Stimulated activated CD4-positive, alpha-beta T cell treated with anti-CD3 and anti-CD28 coated beads, Interleukin-4, amount 100 ng/mL, for 48 hours (primary cell): ENCODE results near the gene GOLIM4.

Source experiments
- DNase-seq, 2 donors: peaks; one replicate each; pipeline ENCODE4 v3.0.0-alpha.2; 2020; ENCODE audit warnings: low read depth in 2 of 2

Gene GOLIM4

DNA sequence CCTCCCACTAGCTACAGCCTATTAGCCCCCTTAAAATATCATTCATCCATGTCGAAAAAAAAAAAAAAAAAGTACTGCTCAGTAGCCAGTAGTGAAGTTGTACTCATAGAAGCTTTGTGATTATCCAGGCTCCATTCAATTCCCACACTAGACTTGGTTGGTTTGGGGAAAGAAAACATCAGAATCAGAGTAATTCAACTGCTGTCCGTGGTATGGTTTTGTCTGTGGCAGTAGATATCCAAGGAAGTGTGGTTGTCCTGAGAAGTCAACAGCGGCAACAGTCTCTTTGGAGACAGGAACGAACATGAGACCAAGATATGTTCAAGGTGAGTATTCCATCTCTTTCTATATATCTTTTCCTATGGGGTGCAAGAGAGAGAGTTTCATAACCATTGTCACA, 99.2 kb downstream of the GOLIM4 start:
- no peak for DNase-seq

DNA sequence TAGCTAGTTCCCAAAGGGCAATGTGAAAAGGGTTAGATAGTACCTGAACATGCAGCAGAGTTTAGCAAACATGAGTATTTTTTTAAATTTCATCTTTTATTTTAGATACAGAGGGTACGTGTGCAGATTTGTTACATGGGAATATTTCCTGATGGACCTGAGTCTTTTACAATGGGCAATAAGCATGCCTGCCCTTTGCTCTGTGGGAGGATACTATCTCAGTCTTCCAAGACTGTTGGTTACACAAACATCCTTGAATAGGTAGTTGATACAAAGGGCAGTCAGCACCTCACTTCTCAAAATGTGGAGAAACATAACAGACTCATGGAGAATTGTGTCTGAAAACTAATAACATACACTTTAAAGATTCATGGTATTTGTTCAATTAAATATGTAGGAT, 103.3 kb downstream of the GOLIM4 start:
- DNase-seq = no peak

DNA sequence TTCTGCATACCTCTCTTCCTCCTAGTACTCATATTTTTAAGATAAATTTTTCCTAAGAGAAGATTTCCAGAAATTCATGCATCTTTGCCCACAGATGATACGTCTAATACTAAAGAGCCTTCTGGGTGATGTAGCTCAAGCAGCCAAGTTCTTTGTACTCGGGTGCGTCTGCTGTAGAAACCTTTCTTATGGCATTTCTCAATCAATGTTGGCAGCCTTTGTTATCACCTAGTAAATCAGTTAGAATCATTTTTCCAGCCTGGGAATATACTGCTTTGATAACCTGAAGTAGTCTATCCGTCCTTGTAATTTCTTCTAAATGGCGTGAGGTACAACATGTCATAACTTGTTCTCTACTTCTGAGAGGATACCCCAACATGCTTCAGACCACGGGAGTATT, 104.5 kb downstream of the GOLIM4 start:
- DNase-seq = no peak

DNA sequence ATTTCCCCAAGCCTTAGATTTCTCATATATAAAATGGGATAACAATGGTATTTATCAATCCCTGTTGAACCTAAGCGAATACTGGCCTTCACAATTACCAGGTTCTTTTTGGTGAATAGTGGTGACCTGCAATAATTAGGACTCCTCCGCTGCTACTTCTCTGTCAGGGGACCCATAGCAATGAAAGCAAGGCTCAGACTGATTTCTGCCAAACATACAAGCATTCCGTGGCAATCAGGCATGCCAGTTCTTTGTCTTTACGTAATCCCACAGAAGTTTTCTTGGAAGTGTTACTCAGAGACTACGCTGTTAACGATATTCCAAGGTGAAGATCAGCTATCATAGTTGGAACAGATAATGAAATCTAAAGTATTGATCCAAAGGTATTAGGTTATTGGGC, 105.7 kb downstream of the GOLIM4 start:
- DNase-seq = no peak

DNA sequence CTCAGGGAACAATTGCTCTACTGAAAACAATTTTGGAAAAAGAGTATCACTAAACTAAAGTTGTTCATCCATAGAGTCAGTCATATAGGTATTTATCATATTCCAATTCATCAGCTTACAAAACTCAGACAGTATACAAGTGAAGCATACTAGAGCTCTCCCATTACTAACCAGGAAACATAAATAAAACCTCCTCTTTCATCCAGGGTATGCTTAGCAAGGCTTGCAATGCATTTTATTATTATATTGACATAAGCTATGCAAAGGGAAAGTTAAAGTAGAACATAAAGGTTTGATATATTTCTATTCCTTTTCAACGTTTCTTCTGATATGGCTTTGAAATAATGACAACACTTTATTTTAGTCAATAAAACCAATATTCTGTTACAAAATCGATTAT, 106.7 kb downstream of the GOLIM4 start:
- no peak for DNase-seq

DNA sequence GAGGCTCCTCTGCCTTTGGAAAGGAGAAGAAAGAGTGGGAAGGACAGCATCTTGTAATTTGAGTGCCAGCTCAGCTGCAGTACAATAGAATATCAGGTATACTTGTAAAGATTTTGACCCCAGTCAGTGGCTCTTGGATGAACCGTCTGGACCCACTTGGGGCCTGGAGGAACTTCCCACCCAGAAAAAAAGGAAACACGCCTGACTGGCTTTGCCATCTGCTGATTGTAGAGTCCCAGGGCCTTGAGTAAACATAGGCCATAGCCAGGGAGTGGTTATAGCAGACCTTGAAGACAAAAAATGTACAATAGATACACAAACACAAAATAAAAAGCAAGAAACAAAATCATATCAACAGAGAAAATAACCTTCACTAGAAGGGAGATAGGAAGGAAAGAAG, 112.1 kb downstream of the GOLIM4 start:
- no peak for DNase-seq

DNA sequence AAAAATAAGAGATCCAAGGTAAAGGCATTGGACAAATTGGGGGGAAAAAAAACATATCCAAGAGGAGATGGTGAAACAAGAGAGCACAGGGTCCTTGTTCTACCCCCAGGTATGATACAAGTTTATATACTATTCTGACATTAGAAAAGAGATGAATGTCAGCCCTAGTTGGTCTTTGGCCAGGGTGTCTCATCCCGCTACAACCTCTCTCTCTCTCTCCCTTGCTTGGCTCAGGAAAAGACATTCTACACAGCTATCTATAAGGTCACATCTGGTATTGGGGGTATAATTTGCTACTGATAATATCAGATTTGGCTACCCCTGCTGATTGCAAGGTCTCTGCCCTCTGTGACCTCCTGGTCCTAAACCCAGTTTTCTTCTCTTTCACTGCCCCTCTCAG, 117.2 kb downstream of the GOLIM4 start:
- no peak for DNase-seq

DNA sequence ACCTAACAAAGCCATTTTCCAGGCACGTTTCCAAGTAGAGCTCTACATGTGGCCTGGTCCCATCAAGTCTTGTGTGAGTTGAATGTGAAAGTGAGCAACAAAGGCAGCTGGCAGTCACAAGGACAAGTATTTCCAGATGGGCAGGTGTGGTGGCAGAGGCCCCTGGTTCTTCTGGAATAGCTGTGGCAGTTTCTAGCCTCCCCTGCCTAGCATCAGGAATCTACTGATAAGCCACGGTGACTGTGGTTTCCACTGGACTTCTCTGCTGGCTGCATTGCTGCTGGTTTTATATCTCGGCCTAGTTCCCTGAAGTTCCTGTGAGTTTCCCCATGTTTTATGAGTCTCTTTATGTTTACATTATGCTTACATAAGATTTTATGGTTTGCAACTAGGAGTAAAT, 117.7 kb downstream of the GOLIM4 start:
- DNase-seq = no peak

DNA sequence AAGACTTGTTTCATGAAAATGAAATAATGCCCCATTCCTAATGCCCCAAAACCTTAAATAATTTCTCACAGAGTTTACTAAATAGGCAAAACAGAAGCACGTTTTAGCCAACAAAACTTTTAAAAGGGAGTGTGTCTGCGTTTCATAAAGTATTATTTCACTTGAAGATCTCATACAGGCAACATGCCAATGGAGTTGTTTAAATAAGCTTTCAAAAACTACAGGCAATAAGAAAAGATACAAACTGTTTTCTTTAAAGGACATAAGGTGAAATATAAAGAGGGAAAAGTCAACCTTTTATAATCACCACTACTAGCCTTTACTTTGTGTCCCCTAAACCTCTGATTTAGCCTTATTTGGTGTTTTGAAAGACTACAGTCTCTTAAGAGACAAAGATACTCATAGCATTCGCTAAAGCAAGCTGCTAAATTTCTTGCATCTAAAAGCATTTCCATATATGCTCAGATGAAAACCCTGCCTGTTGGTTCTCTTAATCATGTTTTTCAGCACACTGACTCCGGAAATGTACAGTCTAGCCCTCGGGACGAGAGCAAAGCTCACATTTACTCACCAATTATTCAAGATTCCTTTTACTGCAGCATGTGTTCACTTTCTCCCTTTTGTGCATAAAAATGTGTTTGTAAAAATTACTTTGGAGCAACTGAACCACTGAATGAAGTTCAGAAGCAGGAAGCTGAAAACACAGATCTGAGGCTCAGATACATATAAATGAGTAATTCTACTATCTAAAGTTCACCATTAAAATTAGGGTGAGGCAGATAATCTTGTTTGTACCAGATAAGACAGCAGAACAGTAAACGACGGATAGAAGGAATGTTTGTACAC, 119.0 kb downstream of the GOLIM4 start:
- DNase-seq = no peak

DNA sequence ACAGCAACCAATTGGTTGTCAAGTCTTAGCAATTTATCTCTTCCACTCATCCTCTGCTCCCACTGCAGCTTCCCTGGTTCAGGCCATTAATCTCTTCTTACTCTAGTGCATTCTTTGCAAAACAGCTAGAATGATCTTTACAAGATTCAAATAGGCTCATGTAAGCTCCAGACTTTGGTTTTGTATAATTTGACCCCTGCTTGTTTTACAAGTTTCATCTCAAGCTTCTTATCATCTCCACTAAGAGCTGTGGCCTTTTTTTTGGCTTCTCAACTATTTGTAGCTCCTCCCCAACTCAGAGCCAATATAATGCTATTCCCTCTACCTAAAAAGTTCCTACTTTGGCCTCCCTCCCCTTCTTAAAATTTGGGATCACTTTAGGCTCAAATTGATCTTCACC, 121.8 kb downstream of the GOLIM4 start:
- no peak for DNase-seq

DNA sequence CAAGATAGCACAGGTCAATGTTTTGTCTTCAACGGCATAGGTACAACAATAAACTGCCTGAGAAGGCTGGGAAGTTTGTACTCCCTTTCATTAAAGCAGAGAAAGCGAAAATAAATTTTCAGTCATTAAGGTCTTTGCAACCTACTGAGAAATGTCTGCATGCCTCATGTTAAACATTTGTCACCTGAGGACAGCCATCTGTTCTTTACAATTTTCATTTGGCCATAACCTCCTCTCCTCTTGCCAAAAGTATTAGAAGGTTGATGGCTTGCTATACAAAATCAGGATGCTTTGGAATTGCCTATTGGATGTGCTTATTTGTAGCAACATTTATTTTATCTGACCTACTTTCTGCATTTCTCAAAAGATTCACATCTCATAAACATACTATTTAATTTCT, 122.7 kb downstream of the GOLIM4 start:
- DNase-seq = no peak

DNA sequence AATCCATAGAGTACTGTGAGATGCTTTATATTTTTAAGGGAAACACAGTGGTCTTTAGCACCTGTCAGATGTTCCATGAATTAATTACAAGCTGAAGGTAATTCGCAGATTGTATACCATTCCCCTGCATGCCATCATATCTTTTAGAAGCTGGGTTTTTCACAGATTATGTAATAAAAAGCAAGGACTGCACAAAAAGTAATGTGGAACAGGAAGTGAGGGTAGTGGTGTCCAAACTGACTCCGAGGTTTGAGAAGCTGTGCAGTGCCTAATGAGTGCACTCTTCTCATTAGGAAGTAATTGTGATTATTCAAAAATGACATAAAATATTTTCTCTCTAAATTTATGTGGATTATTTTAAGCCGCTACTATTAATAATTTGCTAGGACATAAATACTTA, 123.2 kb downstream of the GOLIM4 start:
- DNase-seq = no peak

DNA sequence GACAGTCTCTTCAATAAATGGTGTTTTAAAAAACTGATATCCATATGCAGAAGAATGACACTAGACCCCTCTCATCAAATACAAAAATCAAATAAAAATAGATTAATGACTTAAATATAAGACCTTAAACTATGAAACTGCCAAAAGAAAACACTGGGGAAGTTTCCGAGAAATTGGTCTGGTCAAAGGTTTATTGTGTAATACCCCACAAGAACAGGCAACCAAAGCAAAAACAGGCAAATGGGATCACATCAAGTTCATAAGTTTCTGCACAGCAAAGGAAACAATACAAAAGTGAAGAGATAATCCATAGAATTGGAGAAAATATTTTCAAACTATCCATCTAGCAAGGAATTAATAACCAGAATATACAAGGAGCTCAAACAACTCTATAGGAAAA, 126.2 kb downstream of the GOLIM4 start:
- DNase-seq = no peak

DNA sequence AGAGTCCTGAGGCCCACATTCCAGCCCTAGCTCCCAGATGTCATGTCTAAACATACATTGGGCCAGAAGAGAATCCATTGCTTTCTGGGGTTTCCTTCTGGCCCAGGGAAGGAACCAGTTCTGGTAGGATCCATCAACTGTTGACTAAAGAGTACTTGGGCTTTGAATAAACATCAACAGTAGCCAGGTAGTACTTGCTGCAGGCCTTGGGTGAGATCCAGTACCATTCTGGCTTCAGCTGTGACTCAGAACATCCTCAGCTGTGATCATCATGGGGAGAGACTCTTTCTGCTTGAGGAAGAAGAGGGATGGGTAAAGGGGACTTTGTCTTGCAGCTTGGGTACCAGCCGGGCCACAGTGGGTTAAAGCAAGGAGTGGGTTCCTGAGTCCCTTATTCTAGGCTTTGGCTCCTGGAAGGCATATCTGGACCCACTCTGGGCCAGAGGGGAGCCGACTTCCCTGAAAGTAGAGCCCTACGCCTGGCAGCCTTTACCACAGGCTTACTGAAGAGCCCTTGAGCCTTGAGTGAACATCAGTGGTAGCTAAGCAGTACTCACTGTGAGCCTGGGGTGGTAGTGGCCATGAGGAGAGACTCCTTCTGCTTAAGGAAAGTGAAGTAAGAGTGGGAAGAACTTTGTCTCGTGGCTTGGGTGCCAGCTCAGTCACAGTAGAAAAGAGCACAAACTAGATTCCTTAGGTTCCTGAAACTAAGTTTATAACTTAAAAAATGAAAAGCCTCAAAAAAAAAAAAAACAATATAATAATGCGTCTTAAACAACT, 128.3 kb downstream of the GOLIM4 start:
- DNase-seq = no peak
